Inflammatory macrophage treated with lipopolysaccharide for 4 hours (primary cell): ENCODE results near the gene MINDY4.

Experiments used
- DNase-seq: peaks from one replicate; pipeline ENCODE4 v3.0.0-alpha.2; 2020

The MINDY4 gene

GRCh38 chr7:30840141-30841024 is 69.2 kb downstream of the MINDY4 start:
- no peak for DNase-seq

- no peak for DNase-seq
Observed at GRCh38 chr7:30841025-30841735, 70.0 kb downstream of the MINDY4 start.

- DNase-seq: no peak
Observed at GRCh38 chr7:30841801-30842541, 70.8 kb downstream of the MINDY4 start.

- no peak for DNase-seq
Observed at GRCh38 chr7:30842542-30843451, 71.6 kb downstream of the MINDY4 start.

- no peak for DNase-seq
Observed at GRCh38 chr7:30843741-30844482, 72.7 kb downstream of the MINDY4 start.

GRCh38 chr7:30844483-30844874 is 73.3 kb downstream of the MINDY4 start:
- DNase-seq: no peak

- no peak for DNase-seq
Observed at GRCh38 chr7:30844916-30845315, 73.7 kb downstream of the MINDY4 start.

- no peak for DNase-seq
Observed at GRCh38 chr7:30845426-30846135, 74.4 kb downstream of the MINDY4 start.

GRCh38 chr7:30846378-30846777 is 75.2 kb downstream of the MINDY4 start:
- DNase-seq: no peak

- no peak for DNase-seq
Observed at GRCh38 chr7:30848121-30848855, 77.1 kb downstream of the MINDY4 start.

- DNase-seq: no peak
Observed at GRCh38 chr7:30849565-30849964, 78.3 kb downstream of the MINDY4 start.

GRCh38 chr7:30850426-30850825 is 79.2 kb downstream of the MINDY4 start:
- no peak for DNase-seq

- no peak for DNase-seq
Observed at GRCh38 chr7:30851651-30852307, 80.6 kb downstream of the MINDY4 start.

GRCh38 chr7:30852308-30852684 is 81.1 kb downstream of the MINDY4 start:
- no peak for DNase-seq

- DNase-seq: no peak
Observed at GRCh38 chr7:30852744-30853288, 81.6 kb downstream of the MINDY4 start.

- DNase-seq: no peak
Observed at GRCh38 chr7:30853576-30853975, 82.4 kb downstream of the MINDY4 start.

GRCh38 chr7:30855936-30856335 is 84.7 kb downstream of the MINDY4 start:
- DNase-seq: no peak

- no peak for DNase-seq
Observed at GRCh38 chr7:30858576-30858975, 87.4 kb downstream of the MINDY4 start.

- no peak for DNase-seq
Observed at GRCh38 chr7:30859202-30859939, 88.2 kb downstream of the MINDY4 start.
